Measurements from ENCODE around the gene FSD2.
"Not testable (repeated sequence)": the region's sequence is repeated elsewhere in the genome, so short reads cannot be mapped to it uniquely, and the experiment has no call there.

Gene FSD2

DNA sequence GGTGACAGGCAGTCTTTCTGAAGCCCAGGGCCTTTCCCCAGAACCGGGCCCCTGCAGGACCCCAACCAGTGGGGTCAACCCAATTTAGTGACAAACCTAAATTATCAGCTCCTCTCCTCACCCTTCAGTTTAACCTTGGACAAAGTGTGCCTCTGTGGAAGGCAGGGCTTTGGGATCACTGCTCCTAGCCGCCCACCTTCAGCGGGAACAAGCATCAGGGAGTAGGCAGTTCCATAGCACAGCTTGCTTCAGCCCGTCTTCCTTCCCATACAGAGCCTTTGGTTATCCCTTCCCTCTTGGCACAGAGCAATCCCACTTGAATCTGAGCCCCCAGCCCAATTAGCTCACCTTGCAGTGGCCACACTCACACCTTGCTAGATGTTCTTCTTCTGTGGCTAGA is 90.9 kb downstream of the FSD2 start:
- FAIRE-seq, result no peak

DNA sequence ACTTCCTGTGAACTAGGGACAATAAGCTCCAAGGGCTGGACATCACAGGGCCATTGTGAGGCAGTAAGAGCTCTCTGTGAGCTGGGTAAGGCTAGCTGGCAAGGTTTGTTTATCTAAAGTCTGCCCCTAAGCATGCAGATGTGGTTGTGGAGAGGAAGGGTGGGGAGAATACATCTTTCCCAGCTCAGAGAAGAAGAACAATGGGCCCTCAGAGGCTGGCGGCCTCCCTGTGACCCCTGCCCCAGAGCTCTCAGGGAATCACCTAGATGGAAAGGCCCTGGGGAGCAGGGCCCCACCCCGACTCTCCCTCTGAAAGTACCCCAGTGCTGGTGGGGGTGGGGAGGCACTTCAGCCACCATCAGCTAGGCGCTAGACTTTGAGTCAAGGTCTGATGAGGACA is 91.9 kb downstream of the FSD2 start:
- FAIRE-seq, result no peak

DNA sequence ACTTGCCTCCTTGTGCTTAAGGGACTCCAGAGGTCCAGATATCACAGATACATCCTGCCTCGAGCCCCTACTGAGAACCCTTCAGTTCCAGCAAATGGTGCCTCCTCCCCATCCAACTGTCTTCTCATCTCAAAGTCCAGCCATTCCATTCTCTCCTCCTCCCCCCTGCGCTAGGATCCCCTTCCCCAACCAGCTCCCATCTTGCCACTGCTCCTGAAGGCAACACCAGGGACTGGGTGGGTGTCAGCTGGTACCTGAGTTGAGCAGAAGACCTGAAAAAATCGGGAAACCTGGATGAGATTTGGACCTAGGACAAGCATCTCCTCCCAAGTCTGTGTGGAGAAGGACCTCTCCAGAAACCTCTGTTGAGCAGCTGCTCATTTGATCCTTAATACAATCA is 93.8 kb downstream of the FSD2 start:
- FAIRE-seq, result no peak

DNA sequence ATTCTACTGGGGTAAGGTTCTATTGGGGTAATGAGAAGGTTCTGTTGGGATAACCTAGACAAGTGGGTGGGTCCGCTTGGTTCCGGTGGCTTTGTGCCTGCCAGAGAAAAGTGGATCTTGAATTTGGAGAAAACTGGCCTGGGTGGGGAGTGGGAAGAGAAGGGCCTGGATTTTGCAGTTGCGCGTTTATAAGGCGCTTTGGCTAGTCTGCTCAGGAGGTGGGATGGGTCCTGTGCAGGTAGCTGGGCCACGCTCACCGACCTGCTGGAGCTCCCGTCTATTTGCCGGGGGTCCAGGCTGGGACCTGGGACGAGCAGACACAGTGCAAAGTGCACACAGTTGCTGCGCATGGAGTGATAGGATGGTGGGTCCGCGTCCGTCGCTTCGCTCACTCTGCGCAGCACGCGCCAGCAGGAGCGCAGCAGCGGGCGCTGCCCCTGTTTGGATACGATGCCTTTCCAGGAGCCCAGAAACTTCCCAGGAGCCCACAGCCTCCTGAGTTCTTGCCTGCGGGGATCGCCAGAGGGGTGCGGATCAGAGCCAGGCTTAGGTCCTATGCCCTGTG is 94.9 kb downstream of the FSD2 start:
- no peak for FAIRE-seq

DNA sequence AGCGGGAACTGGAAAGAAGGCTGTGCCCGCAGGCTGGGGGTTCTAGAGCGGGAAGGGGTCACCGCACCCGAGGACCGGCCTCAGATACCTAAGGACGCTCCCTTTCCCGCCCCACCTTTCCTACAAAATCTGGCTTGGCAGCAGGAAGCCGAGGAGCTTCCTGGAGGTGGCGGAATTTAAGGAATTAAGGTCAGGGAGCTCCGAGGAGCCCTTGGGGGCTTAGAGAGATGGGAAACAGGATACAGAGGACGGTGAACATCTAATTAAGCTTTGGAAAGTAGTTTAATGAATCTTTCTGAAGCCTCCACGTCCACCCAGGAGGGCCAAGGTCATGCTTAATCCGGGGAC is 95.7 kb downstream of the FSD2 start:
- no peak for FAIRE-seq

DNA sequence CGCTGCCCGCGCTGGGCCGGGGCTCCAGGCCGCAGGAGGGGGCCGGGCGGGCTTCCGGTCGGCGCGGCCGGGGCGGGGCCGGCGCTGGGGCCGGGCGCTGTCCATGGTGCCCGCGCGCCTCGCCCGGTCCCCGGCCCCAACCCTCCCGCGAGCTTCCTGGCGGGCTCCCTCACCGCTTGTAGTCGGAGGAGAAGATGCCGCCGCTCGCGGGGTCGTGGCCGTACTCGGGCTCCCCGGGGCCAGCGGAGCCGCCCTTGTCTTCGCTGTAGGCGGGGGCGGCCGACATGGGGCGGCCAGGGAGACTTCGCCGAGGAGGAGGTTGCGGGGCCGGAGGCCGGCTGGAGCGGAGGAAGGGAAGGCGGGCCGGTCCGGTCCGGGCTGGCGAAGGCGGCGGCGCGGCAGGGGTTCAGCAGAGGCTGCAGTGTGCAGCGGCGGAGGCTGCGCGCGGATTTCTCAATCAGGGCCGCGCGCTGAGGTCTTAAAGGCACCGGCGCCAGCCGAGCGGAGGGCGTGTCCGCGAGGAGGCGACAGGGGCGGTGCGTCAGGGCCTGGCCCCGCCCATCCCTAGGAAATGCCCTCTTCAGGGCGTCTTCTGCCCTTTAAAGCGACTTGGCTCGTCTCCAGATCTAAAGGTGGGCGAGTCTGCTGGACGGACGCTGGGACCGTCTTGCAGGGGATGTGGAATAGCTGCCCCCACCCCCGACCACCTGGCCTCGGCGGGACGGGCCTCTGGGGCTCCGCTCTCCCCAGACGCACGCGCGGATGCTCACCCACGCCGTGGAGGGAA is 96.3 kb downstream of the FSD2 start, which contains the start of gene AP3B2:
AP3B2 (minus strand) TSS at position 455 of the 787 bp plus-strand sequence; CDS start at position 286, 169 bp downstream.
- no peak for FAIRE-seq

DNA sequence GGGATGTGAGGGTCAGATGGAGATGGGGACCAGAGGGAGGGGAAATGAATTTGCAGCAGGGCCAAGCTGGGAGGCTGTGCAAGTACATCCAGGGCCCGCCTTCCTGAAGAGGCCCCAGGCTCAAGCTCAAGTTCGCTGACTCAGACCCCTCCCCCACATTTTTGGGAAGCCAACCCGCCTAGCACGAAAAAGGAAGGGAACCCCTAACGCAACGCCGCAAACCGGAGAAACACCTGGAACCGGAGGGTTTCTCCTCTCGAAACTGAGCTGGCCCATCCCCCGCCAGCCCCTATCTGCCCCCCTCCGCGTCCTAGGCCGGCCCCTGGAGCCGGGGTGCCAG is 96.8 kb downstream of the FSD2 start:
- no peak for FAIRE-seq

DNA sequence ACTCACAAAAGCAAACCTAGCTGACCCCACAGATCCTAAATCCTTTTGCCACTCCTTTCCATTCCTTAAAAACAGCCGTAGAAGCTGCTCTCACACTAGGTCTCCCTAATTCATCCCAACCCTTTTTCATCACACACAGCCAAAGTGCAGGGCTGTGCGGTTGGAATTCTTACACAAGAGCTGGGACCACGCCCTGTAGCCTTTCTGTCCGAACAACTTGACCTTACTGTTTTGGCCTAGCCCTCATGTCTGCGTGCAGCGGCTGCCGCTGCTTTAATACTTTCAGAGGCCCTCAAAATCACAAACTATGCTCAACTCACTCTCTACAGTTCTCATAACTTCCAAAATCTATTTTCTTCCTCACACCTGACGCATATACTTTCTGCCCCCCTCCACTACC is 100.0 kb downstream of the FSD2 start:
- not testable (repeated sequence) for FAIRE-seq
